Activated naive CD8-positive, alpha-beta T cell treated with anti-CD3 and anti-CD28 coated beads for 36 hours (primary cell): ENCODE results near the gene PARP1. TPM values are rescaled to one million over a fixed set of nuclear protein-coding genes. Genes with fewer than 3 reads are reported as not detected.

Source experiments
- DNase-seq: peaks from one replicate; pipeline ENCODE4 v3.0.0; 2021
- H3K27ac Mint-ChIP-seq: one replicate; pipeline ENCODE4 v1.8.0; 2022; ENCODE audit warnings: mild to moderate bottlenecking, moderate library complexity, mixed read lengths
- H3K27me3 Mint-ChIP-seq: one replicate; pipeline ENCODE4 v1.8.0; 2022; ENCODE audit warnings: mild to moderate bottlenecking, mixed read lengths
- H3K36me3 Mint-ChIP-seq: one replicate; pipeline ENCODE4 v1.8.0; 2021; ENCODE audit warnings: mild to moderate bottlenecking, mixed read lengths
- H3K4me1 Mint-ChIP-seq: one replicate; pipeline ENCODE4 v1.8.0; 2021; ENCODE audit warnings: mixed read lengths
- H3K4me3 Mint-ChIP-seq: one replicate; pipeline ENCODE4 v1.8.0; 2022; ENCODE audit warnings: mild to moderate bottlenecking, moderate library complexity, mixed read lengths
- H3K9me3 Mint-ChIP-seq: one replicate; pipeline ENCODE4 v1.8.0; 2022; ENCODE audit warnings: mixed read lengths
- total RNA-seq, 2 experiments: library from RNA; stranded (reverse); gene quantifications; one replicate each; pipeline ENCODE4 v1.2.3, GENCODE V29; 2021

PARP1 gene
- 100 to 1,000 TPM; 226 to 228 TPM for total RNA-seq

DNA sequence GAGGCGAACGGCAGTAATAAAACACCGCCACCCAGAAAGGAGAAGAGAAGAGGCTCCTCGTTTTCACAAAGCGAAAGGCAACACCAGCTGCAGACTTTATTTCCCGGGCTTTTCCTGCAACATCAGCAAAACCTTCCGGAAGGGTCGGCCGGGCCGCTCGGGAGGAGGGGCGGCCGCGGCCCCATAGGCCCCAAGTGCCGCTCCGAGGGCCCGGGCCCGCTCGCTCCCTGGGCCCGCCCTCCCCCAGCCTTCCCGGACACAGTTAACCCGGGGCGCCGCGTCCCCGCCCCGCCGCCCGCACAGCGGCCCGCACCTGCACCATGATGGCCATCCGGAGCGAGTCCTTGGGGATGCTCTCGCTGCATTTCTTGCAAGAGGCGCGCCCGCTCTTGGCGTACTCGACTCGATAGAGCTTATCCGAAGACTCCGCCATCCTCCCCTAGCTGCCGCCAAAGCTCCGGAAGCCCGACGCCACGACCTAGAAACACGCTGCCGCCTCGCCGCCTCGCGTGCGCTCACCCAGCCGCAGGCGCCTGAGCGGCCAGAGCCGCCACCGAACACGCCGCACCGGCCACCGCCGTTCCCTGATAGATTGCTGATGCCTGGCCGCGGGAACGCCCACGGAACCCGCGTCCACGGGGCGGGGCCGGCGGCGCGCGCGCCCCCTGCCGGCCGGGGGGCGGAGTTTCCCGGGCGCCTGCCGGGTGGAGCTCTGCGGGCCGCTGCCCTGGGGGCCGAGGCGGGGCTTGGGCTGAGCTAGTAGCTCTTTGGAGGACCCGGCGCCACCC, at the start of gene PARP1:
Gene PARP1, minus strand, starts transcription at position 597 of the 788 bp plus-strand sequence. Its CDS starts 164 bp downstream, at position 433.
- Mint-ChIP-seq H3K27me3 (no peaks in the 10 kb centered on the region), H3K27ac (peak within 1 kb of the TSS; percentile 99), H3K36me3 (peaks cover 18% of the 10 kb centered on the region), H3K4me1 (peaks cover 36% of the 10 kb centered on the region), H3K9me3 (no peaks in the 10 kb centered on the region), H3K4me3 (peak within 1 kb of the TSS; percentile 100)
- peak; percentile 94 for DNase-seq

DNA sequence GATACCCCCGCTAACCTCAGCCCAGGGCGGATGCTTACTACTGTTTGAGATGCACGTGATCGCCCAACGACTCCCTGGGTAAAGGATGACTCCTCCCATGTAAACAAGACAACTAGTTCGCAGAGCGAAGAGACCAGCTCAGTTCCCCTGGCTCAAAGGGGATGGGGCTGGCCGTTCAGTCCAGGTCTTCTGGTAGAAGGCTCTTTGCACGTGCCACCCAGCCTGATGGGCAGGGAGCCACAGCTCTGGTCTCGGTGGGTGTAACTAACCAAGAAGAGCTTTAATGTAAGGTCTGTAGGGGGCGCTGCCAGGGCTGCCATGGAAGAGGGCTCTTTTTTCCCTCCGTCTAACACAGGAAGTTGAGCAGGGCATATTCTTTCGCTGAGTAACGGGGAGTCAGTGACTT, 49.4 kb upstream of the PARP1 start:
- Mint-ChIP-seq H3K36me3 (peaks cover 2% of the 10 kb centered on the region), H3K27ac (peak overlapping the region; percentile 84), H3K27me3 (no peaks in the 10 kb centered on the region), H3K4me1 (peaks cover 14% of the 10 kb centered on the region), H3K9me3 (peaks cover 2% of the 10 kb centered on the region), H3K4me3 (peak overlapping the region; percentile 66)
- DNase-seq: peak; percentile 39

DNA sequence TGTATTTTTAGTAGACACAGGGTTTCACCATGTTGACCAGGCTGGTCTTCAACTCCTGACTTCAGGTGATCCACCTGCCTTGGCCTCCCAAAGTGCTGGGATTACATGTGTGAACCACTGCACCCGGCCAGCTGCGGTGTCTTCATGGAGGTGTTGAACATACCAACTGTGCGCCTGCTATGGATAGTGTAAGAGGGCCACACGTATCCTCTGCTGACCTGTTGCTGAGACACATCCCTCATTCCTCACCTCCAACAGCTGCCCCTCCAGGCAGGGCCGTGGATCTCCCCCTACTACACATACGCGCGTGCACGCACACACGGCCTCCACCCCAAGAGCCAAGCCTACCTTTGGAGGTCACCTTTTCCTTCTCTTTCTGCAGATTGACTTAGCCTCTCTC, 48.0 kb upstream of the PARP1 start:
- Mint-ChIP-seq H3K4me3 (no peak overlapping the region), H3K36me3 (peaks cover 2% of the 10 kb centered on the region), H3K27ac (no peak overlapping the region), H3K27me3 (no peaks in the 10 kb centered on the region), H3K9me3 (no peaks in the 10 kb centered on the region), H3K4me1 (peaks cover 14% of the 10 kb centered on the region)
- DNase-seq: no peak

DNA sequence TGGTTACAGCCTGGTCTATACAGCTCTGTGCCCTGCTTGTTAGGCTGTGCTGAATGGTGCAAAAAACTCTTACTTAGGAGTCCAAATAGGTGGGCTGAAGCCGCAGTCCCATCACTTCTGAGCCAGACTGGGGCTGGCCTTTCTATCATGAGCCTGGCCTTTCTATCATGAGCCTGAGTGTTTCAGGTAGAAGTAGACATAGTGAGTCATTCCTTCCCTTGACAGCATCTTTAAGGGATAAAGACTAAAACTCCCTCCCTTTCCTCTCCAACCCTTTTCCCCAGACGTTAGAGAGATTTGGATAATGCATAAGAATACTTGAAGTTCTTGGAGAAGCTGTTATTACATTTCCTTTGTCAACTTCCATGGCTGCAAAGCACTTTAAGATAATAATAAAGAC, 46.5 kb upstream of the PARP1 start:
- no peaks in the 10 kb centered on the region for H3K27me3 Mint-ChIP-seq
- H3K9me3 Mint-ChIP-seq: no peaks in the 10 kb centered on the region
- H3K36me3 Mint-ChIP-seq: peaks cover 2% of the 10 kb centered on the region
- DNase-seq: no peak
- H3K4me3 Mint-ChIP-seq: no peak overlapping the region
- H3K27ac Mint-ChIP-seq: no peak overlapping the region
- H3K4me1 Mint-ChIP-seq: peaks cover 14% of the 10 kb centered on the region

DNA sequence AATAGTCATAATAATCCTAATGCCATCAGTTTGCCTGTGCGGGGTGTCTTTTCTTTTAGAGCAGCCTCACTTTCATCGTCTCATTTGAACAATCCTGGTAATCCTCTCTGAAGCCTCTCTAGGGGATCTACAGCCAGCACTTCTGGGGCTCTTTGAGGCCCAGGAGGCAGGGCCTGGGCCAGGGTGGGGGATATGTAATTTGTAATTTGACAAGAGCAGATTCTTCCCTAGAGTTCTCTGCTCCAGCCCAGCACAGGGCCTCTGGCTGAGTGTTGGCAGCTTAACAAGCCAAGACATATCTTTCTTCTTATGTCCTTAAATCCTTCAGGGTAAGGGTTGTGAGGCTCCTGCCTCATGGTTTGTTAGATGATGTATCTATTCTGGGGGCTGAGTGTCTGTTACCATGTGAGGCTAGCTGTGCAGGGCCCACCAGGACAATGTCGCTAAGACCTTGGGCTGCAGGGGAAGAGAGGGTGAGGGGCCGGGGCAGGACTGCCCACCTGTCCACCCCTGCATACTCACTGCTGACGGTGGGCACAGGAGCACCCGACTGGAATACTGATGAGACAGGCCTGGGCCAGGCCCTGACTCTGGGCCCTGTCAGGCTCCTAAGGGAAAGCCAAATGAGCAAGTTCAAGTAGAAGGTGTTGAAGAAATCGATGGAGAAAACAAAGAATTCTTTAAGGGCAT, 45.3 kb upstream of the PARP1 start:
- peaks cover 14% of the 10 kb centered on the region for H3K4me1 Mint-ChIP-seq
- no peak overlapping the region for H3K4me3 Mint-ChIP-seq
- no peaks in the 10 kb centered on the region for H3K27me3 Mint-ChIP-seq
- H3K27ac Mint-ChIP-seq: no peak overlapping the region
- H3K9me3 Mint-ChIP-seq: no peaks in the 10 kb centered on the region
- no peak for DNase-seq
- H3K36me3 Mint-ChIP-seq: peaks cover 2% of the 10 kb centered on the region

DNA sequence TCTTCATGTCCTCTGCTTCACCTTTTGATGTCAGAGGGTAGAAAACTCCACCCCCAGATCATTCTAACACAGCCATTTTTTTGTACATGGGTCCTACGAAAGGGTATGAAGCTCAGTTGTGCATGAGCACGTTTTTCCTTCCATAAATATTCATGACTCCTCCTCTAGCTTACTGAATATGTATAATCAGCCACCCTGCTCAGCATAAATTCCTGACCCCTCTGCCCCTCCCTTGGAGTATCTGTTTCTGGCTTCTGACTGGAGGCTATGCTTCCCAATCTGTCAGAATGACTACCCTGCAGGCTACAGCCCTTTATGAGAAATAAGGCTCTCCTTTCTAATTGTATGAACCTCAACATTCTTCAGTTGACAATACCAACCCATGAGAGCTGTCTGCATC, 42.8 kb upstream of the PARP1 start:
- Mint-ChIP-seq H3K9me3 (no peaks in the 10 kb centered on the region), H3K4me3 (no peak overlapping the region), H3K4me1 (peaks cover 11% of the 10 kb centered on the region), H3K36me3 (no peaks in the 10 kb centered on the region), H3K27me3 (no peaks in the 10 kb centered on the region), H3K27ac (no peak overlapping the region)
- DNase-seq: no peak

DNA sequence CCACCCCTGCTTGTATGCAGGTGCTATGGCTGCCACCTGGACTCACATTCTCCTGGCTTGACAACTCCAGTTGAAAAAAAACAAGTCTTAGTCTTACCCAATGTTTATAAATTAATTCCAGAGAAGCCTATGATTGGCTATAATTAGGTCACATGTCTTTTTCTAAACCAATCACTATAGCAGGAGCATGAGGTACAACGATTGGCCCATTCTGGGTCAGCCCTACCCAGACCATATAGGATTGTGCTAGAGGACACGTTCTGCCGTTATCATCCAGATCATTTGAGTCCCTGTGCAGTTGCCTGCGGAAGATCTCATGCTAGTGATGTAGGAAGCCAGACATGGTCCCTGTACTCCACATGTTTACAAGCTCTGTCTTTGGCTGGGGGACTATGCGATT, 41.9 kb upstream of the PARP1 start:
- DNase-seq: no peak
- Mint-ChIP-seq H3K9me3 (no peaks in the 10 kb centered on the region), H3K4me1 (peaks cover 20% of the 10 kb centered on the region), H3K27me3 (no peaks in the 10 kb centered on the region), H3K4me3 (no peak overlapping the region), H3K27ac (no peak overlapping the region), H3K36me3 (no peaks in the 10 kb centered on the region)

DNA sequence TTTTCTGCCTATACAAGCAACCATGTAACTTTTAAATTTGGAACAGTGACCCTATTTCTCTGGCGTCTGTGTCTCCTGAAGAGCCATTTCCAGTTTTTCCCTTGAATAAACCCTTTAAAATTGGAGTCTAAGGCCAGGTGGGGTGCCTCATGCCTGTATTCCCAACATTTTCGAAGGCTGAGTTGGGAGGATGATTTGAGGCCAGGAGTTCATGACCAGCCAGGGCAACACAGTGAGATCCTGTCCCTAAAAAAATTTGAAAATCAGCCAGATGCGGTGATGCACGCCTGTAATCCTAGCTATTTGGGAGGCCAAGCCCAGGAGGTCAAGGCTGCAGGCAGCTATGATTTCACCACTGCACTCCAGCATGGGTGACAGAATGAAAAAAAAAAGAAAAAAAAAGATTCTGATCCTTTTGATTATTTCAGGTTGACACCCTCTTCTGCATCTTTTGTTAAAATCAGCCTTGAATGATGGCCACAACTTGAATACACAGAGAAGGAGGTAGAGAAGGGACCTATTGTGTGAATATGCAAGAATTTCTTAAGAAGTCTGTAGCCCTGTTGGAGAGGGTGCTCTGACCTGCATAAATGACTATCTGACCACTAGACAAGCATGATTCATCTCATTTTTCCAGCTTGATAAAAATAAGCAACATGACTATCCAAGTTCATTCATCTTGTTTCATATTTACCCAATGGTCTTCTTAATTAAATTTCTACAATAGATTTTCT, 40.2 kb upstream of the PARP1 start:
- Mint-ChIP-seq H3K9me3 (no peaks in the 10 kb centered on the region), H3K27me3 (no peaks in the 10 kb centered on the region)

DNA sequence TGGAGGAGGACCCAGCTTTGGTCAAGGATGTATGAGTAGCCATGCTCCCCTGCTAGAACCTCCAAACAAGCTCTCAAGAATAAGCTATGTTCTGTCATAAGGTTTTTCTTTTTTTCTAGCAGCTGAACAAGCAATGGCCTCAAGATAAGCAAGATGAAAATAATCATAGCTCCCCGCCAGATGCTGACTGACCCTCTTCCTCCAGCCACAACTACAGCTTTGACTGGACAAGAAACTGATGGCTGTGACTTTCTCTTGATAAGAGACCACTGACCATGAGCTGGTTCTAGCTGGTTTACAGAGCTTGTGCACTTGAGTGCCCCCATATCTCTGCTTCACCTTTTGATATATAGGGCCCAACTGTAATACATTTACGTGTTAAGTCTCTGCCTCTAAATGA, 38.2 kb upstream of the PARP1 start:
- no peaks in the 10 kb centered on the region for H3K27me3 Mint-ChIP-seq
- no peaks in the 10 kb centered on the region for H3K36me3 Mint-ChIP-seq
- H3K9me3 Mint-ChIP-seq: no peaks in the 10 kb centered on the region
- no peak overlapping the region for H3K27ac Mint-ChIP-seq
- peaks cover 31% of the 10 kb centered on the region for H3K4me1 Mint-ChIP-seq
- no peak overlapping the region for H3K4me3 Mint-ChIP-seq
- no peak for DNase-seq

More for the DNA sequence above, 40.2 kb upstream of the PARP1 start:
- no peak for DNase-seq
- no peak overlapping the region for H3K4me3 Mint-ChIP-seq
- H3K27ac Mint-ChIP-seq: no peak overlapping the region
- H3K4me1 Mint-ChIP-seq: peaks cover 31% of the 10 kb centered on the region
- no peaks in the 10 kb centered on the region for H3K36me3 Mint-ChIP-seq

DNA sequence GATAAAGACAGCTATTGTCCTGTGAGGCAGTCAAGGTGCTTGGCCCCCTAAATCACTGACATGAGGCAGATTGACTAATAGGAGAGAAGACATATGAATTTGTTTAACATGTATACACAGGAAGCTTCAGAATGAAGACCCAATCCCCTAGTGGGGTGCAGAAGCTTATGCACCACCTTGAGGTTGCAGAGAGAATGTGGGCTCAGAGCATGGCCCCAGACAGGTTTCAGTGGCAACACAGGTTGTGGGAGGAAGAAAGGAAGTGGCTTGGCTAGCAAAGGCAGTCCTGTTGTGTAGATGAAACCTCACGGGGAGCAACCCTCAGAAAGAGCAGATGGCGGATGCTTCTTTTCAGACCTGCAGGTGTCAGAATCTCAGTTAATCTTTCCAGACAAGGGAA, 37.0 kb upstream of the PARP1 start:
- Mint-ChIP-seq H3K36me3 (no peaks in the 10 kb centered on the region), H3K9me3 (peaks cover 1% of the 10 kb centered on the region), H3K27ac (no peak overlapping the region), H3K27me3 (no peaks in the 10 kb centered on the region), H3K4me3 (no peak overlapping the region), H3K4me1 (peaks cover 31% of the 10 kb centered on the region)
- peak; percentile 69 for DNase-seq

DNA sequence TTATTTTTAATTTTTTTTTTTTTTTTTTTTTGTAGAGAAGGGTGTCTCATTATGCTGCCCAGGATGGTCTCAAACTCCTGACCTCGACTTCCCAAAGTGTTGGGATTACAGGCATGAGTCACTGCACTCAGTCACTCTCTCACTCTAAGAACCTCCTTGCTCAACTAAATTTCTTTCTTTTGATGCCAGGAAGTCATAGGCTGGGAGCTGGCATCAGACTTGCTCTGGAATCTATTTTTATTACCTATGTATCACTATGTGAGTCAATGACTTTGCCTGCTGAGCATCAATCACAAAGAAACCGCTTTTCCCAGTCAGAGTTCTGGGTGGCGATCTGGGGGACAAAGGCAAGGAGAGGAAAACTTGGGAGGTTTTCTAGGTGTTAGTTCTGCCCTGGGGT, 35.5 kb upstream of the PARP1 start:
- H3K4me3 Mint-ChIP-seq: no peak overlapping the region
- no peak overlapping the region for H3K27ac Mint-ChIP-seq
- no peaks in the 10 kb centered on the region for H3K36me3 Mint-ChIP-seq
- no peaks in the 10 kb centered on the region for H3K27me3 Mint-ChIP-seq
- DNase-seq: no peak
- H3K9me3 Mint-ChIP-seq: peaks cover 1% of the 10 kb centered on the region
- H3K4me1 Mint-ChIP-seq: peaks cover 31% of the 10 kb centered on the region

DNA sequence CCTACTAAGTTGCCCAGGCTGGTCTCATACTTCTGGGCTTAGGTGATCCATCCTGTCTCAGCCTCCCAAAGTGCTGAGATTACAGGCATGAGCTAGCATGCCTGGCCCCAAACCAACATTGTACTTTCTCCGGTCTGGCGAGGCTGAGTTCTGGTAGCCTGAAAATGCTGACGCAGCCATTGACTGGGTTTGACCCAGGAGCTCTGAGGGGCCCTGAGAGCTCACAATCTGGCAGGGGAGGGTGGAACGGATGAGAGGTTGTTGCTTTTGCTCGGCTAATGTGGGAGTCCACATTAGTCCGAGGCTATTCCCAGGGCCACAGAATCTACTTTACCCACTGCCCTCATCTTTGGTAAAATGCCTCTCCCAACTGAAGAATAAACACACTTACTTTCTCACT, 35.1 kb upstream of the PARP1 start:
- peaks cover 31% of the 10 kb centered on the region for H3K4me1 Mint-ChIP-seq
- no peaks in the 10 kb centered on the region for H3K27me3 Mint-ChIP-seq
- peaks cover 1% of the 10 kb centered on the region for H3K9me3 Mint-ChIP-seq
- no peak overlapping the region for H3K27ac Mint-ChIP-seq
- no peak for DNase-seq
- no peaks in the 10 kb centered on the region for H3K36me3 Mint-ChIP-seq
- no peak overlapping the region for H3K4me3 Mint-ChIP-seq

DNA sequence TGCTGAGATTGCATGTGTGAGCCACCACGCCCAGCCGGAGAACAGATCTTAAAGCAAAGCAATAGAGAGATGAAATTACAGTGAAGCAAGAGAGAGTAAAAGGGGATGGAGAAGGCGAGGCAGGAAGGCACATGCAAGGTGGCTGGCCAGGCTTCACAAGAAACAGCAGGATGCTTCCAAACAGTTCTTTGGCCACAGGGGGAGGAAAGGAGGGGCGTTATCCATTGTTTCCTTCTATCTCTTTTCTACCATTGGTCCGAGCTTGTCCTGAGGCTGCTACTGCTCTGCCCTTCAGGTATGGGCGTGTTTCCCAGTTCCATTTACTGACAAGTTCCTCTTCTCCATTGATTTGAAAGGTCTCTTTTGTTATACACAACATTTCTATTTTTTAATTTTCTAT, 33.7 kb upstream of the PARP1 start:
- Mint-ChIP-seq H3K36me3 (no peaks in the 10 kb centered on the region), H3K4me1 (peaks cover 31% of the 10 kb centered on the region), H3K4me3 (no peak overlapping the region), H3K27me3 (no peaks in the 10 kb centered on the region), H3K9me3 (peaks cover 1% of the 10 kb centered on the region), H3K27ac (no peak overlapping the region)
- DNase-seq: no peak

DNA sequence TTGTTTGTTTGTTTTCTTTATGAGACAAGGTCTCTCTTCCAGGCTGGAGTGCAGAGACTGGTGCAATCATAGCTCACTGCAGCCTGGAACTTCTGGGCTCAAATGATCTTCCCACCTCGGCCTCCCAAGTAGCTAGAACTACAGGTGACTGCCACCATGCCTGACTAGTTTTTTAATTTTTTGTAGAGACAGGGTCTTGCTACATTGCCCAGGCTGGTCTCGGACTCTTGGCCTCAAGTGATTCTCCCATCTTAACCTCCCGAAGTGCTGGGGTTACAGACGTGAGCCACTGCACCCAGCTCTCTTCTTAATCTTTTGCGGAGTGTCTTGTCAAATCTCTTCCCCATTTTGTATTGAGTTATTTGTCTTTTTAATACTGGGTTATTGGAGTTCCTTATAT, 32.6 kb upstream of the PARP1 start:
- Mint-ChIP-seq H3K4me3 (no peak overlapping the region), H3K9me3 (peaks cover 1% of the 10 kb centered on the region), H3K4me1 (peaks cover 21% of the 10 kb centered on the region), H3K27ac (no peak overlapping the region), H3K27me3 (no peaks in the 10 kb centered on the region), H3K36me3 (no peaks in the 10 kb centered on the region)
- no peak for DNase-seq

DNA sequence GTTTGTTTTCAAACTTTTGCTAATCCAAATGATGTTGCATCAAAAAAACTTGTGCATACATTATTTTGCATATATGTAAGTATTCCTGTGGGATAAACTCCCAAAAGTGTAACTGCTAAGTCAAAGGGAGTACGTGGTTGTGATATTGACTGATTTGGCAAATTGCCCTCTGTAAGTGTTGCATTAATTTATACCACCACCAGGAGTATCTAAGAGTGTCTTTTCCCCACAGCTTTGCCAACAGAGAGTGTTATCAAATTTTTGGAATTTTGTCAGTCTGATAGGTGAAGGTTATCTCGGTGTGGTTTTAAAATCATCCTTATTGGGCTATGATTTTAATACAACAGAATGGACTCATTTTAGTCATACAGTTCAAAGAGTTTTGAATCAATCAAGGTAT, 30.1 kb upstream of the PARP1 start:
- H3K36me3 Mint-ChIP-seq: no peaks in the 10 kb centered on the region
- no peak overlapping the region for H3K27ac Mint-ChIP-seq
- no peaks in the 10 kb centered on the region for H3K4me1 Mint-ChIP-seq
- DNase-seq: no peak
- H3K9me3 Mint-ChIP-seq: peaks cover 1% of the 10 kb centered on the region
- H3K27me3 Mint-ChIP-seq: no peaks in the 10 kb centered on the region
- no peak overlapping the region for H3K4me3 Mint-ChIP-seq
